HG03469 (cell line): ENCODE measurements around the gene OSBPL7.

ENCODE experiments used
- ATAC-seq: cut with Tn5 transposase; IDR thresholded peaks from one replicate; pipeline ENCODE4 v1.9.1; 2021; ENCODE audit warnings: mild to moderate bottlenecking, moderate library complexity, moderate number of reproducible peaks; ENCODE audit not compliant: unreplicated experiment

Gene OSBPL7, protein sequence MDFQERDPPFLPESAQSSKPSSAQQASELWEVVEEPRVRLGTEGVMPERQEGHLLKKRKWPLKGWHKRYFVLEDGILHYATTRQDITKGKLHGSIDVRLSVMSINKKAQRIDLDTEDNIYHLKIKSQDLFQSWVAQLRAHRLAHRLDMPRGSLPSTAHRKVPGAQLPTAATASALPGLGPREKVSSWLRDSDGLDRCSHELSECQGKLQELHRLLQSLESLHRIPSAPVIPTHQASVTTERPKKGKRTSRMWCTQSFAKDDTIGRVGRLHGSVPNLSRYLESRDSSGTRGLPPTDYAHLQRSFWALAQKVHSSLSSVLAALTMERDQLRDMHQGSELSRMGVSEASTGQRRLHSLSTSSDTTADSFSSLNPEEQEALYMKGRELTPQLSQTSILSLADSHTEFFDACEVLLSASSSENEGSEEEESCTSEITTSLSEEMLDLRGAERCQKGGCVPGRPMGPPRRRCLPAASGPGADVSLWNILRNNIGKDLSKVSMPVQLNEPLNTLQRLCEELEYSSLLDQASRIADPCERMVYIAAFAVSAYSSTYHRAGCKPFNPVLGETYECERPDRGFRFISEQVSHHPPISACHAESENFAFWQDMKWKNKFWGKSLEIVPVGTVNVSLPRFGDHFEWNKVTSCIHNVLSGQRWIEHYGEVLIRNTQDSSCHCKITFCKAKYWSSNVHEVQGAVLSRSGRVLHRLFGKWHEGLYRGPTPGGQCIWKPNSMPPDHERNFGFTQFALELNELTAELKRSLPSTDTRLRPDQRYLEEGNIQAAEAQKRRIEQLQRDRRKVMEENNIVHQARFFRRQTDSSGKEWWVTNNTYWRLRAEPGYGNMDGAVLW

DNA sequence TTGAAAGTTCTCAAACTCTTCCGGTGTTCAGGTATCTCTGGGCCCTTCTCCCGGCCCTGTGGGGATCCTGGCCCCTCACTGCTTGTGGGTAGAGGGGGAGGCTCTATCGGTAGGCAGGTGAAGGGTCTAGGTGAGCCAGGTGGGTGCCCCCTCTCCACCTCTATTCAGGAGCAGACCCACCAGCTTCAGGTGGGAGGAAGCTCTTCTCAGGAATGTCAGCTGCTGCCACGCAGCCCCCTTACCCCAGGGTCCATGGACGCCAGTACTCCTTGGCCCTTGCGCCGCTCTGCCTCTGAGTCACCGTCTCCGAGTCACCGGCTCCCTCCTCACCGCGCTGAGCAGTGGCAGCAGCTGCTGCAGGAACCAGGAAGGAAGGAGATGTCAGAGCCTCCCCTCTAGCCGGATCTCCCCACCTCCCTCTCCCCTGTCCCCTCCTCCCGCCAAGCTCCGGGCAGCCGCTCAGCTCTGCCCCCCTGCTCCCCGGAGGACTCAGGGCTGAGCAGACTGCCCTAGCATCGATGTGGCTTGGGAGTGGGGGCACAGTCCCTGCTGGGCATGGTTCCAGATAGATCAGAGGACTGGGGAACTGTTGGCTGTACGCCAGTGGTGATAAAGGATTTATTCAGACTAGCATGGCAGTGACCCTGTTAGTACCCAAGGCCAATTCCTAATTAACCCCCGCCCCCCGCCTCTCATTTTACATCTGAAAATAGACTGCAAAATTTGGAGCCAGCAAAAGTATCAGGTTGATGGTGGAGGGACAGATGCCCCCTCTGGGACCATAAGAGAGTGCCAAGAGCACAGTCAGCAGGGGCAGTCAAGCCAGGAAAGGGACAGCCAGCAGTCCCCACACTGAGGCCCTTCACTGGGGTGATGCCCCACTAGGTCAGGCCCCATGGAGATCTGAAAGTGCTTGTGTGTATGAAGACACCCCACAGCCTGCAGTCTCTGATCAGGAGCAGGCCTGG, at the start of gene OSBPL7:
OSBPL7 (minus strand) TSS at position 371 of the 968 bp plus-strand sequence. CDS start 1,516 bp downstream, outside the sequence.
- no peak for ATAC-seq

DNA sequence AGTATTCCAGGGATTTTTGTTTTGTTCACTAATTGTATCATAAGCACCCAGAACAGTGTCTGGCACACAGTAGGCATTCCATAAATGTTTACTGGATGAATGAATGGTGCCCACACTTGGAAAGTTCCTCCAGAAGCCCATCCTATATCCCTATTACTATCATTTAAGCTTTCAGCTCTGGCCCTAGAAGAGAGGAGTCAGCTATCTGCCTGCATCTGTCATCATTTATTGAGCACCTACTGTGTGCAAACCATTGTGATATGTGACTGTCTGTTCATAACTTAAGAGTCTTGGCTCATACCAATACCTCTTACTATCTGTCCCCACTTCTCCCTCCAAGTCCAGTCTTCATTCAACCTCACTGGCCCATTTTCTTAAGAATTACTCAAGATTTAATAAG, 49.5 kb upstream of the OSBPL7 start:
- no peak for ATAC-seq

DNA sequence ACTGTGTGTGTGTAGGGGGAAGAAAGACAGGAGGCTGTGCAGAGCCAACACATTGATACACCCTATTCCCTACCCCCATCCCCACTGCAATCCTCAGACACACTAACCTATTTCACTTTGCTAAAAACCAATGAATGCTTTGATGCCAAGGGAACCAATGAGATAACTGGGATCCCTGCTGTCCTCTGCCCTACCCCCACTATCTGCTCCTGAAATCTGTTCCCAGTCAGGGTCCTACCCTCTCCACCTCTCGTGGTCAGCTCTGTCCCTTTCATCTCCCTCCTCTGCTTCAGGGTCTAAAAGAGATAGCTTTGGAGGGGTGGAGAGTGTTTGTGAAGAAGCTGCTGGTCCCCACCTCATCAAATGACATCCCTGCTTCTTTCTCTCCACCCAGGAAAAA, 48.5 kb upstream of the OSBPL7 start:
- no peak for ATAC-seq

DNA sequence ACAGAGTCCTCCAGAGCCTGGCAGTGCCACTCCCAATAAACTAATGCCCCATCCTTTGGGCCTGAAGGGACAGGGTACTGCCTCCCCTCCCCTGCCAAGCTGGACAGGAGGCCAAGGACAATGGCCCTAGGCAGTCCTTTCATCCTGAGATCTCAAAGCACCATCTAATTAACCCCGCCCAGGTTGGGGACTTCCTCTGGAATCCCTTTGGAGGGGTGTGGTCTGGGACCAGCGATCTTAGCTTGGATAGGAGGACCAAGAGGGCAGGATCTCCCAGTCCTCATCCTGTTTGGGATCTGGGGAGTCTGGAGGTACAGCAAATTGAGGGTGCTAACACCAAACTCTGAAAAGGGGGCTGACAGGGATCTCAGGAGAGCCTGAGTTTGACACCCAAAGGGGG, 47.5 kb upstream of the OSBPL7 start:
- no peak for ATAC-seq

DNA sequence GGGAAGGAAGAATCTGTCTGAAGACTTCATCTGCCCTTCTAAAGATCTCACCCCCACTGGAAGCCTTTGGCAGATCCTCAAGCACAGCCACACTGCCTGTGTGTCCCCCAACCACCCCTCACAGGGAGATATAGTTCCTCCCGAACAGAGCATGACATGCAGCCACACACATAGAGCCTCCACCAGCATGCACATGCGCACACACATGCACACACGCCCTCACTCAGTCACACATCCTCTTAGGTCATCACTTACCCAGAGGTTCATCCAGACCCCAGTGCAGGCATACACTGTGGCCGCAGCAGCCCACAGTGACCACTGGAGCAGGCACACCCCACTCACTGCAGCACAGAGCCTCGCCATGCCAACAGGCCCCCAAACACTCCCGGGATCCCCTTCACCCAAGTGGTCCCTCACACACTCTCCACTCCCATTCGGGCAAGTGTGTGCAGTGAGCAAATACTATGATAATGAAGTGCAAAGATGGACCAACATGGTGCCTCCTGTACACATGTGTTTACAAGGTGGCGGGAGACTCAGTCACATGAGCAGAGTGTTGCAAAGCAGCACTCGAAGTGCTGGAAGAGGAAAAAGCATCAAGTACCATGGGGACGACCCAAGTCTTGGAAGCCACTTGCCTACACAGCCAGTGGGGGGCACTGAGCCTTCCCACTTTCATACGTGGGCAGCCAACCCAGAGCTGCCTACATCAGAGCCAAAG, 46.4 kb upstream of the OSBPL7 start:
- ATAC-seq = no peak

DNA sequence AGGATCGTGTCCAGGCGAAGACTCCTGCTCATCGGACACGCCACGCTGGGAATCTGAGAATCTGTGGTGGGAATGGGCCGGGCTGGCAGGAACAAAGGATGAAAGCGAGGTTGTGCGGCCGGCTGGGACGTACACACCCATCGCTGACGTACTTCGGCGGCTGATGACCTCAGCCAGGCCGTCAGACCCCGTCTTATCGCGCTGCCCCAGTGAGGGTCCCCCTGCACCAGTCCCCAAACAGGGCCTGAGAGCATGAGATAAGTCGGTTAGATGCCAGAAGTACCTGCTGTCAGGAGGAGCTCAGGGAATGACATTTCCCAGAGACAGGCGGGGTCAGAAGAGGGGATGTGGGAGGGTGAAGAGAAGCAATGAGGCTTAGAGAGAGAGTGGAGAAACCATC, 45.3 kb upstream of the OSBPL7 start:
- ATAC-seq = no peak

DNA sequence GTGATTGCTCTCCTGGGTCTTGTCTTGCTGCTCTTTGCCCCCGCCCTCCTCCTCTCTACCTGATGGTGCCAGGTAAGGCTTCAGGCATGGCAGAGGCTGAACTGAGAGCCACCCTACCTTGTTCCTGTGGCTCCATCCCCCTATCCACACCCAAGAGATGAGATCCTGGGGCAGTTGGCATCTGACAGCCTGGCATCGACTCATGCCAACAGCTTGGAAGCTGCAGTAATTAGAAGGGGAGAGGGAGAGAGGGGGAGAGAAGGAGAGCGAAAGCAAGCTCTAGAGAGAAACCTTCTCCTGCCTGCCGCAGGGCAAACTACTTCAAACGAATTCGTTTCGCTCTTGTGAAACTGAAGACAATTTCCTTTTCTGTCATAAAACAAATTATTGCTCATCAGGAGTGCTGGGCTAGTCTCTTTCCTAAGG, 43.2 kb upstream of the OSBPL7 start:
- ATAC-seq = no peak

DNA sequence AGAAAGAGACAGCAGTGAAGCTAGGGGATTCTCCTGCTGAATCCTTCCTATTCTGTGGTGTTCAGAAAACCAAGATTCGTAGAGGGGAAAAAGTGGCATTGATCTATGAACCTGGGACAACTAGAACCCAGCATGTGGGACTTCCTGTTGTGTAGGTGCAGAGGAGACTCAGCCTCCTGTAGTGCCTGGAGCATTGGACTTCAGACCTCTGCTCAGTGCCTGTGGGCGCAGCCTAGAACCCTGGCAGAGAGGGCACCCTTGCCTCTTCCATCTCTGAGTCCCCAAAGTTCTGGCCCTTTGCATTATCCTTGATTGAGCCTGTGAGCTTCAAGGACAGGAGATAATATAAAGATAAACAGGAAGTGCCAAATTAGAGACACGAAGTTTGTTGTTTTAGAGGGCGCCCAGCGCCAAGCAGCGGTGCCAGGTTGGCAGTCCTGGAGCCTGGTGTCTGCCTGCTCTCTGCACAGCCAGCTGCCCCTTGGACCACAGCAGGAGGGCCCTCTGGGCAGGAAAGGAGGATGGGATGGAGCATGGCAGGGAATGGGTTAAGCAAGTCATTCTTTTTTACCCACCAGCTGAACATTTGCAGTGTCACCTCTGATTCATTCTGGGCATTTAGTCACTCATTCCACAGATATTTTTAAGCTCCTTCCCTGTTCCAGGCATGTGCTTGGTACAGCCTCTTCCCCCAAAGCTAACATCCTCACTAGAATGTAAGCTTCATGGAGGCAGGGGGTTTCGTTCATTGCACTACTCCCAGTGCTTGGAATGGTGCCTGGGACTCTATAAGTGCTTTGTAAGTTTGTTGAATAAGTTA, 41.2 kb upstream of the OSBPL7 start:
- no peak for ATAC-seq

DNA sequence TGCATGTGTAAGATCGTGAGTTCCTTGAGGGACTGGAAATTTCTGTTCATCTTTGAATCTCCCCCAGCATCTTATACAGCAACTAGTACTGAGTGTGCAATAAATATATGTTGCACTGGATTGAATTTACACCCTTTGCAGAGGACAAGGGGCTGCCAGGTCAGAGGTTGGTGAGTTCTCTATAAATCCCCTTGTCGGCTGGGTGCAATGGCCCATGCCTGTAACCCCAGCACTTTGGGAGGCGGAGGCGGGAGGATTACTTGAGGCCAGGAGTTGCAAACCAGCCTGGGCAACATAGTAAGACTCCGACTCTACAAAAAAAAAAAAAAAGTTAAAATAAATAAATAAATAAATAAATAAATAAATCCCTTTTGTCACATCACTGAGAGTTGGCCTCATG, 38.8 kb upstream of the OSBPL7 start:
- ATAC-seq = no peak

DNA sequence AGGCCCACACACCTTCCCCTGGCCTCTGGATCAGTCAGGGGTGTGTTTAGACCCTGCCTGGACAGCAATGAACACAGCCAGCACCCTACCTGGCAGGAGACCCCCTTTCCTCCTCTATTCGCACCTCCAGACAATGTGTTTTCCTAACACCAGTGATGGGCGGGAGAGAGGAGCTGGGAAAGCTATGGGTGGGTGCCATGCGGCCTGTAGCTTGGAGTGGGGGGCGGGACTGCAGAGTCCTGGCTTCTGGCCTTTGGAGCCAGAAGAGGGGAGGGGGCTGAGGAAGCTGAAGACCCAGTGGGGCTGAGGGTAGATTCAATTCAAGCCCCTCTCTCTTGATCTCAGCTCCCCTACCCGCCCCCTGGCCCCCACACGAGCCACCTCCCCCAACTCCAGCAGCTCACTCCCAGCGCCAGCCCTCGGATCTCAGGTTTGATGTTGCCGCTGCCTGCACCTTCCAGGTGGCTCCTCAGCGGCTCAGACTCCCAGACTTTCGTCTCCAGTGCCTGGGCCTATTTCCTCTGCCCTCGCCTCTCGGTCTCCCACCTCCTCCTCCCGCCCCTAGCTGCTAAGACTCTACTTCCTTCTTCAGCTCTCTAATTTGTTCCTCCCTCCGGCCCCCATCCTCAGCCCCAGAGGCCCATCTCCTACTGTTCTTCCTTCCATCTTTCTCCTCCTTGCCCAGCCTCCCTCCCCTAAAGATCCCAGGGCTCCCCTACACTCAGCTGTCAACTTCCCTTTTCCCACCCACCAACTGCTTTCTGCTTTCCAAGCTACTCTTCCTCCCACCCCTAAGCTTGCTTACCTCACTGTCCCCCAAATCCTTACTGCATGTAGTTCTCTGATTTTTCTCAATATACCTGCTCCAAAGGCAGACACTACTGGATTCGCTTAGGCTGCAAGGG, 36.2 kb upstream of the OSBPL7 start:
- no peak for ATAC-seq

DNA sequence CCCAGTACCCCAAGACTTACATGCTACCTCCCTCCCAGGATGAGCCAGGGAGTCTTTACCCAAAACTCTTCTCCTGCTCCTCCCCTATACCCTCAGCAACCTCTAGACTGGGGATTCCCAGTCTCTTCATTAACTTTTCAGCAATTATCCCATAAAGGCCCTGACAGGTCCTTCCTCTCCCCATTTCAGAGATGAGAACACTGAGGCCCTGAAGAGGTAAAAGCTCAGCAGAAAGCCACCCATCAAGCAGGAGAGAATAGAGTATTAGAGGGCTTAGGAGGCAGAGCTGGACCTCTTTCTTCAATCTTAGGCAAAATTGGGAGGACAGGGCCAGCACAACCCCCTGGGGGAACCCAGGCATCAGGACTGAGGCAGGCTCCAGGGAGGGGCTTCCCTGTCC, 35.2 kb upstream of the OSBPL7 start:
- ATAC-seq = no peak

DNA sequence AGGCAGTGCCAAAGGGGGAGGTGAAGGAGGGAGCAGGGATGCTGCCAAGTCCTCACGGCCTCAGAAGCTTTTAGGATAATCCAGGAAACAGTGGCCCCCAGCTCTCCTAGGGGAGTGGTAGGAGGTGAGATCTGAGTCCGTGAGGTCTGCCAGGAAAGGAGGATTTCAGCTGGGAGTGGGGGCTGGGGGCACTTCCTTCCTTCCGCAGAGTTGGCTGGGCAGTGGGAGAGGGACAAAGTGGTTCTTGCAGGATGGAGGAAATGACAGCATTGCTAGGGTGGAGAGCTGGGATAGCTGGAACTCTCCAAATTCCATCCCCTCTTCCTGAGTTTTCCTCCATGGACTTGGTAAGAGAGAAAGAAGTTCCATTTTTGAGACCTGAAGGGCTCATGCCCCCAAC, 34.1 kb upstream of the OSBPL7 start:
- no peak for ATAC-seq

DNA sequence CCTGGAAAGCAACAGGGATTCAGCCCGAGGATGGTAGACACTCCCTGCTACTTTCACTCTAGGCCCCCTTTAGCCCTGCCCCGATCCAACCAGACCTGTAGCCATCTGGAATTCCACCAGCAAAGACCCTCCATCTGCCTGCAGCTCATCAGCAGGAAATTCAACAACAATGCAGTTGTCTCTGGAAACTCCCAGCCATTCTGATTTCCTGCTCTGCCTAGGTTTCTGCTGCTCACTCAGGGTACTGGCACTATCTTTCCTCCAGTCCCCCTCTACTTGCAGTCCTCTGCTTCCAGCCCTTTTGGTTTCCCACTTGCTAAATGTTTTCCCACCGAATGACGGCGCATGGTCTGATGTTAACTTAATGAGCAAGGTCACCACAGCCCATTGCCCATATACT, 32.0 kb upstream of the OSBPL7 start:
- no peak for ATAC-seq

DNA sequence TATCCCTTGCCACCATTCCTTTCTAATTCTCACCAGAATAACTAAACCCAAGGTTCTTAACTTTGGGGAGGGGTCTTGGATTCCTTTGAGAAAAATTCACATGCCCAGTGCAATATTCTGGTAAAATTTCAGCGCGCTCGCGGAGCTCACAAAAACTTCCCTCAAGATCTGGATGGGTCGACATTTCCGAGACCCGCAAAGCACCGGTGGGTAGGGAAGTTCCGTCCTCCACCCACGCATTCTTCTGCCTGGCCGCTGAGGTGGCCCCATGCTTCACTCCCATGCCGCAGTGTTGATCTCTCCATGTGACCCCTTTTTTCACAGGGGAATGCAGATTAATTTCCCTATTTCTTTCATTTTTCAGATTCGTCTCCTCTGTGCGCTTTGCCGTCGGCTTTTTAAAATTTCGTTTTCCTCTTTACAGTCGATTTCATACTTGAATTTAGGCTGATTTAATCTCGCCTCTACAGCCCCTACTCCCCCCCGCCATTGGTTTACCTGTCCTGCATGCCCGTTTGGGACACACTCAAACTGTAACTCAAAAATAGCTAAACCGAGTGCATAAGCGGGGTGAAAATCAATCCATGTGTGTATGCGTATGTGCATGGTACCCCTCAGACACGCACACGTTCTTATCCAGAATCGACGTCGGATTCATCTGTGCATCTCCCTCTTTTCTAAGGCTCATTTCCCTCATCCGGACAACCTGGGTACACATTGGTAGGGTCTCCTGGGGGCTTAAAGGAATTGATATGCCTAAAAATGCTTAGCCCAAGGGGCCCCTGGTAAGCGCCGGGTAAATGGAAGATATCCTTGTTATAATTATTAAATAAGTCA, 30.7 kb upstream of the OSBPL7 start:
- no peak for ATAC-seq

DNA sequence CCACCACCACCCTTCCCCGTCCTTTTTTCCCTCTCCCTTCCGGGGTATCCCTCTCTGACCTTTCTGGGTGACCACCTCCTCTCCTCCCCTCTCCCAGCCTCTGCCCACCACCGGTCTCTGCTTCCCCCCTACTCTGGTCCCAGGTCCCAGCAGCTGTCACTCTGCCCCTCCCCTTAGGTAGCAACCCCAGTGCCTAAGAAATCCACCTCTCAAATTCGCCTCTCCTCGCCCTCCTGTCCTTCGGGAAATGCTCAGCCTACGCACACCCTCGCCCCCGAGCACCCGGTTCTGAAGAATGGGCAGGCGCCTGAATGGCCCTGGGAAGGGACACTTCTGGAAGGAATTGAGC, 30.1 kb upstream of the OSBPL7 start:
- no peak for ATAC-seq

DNA sequence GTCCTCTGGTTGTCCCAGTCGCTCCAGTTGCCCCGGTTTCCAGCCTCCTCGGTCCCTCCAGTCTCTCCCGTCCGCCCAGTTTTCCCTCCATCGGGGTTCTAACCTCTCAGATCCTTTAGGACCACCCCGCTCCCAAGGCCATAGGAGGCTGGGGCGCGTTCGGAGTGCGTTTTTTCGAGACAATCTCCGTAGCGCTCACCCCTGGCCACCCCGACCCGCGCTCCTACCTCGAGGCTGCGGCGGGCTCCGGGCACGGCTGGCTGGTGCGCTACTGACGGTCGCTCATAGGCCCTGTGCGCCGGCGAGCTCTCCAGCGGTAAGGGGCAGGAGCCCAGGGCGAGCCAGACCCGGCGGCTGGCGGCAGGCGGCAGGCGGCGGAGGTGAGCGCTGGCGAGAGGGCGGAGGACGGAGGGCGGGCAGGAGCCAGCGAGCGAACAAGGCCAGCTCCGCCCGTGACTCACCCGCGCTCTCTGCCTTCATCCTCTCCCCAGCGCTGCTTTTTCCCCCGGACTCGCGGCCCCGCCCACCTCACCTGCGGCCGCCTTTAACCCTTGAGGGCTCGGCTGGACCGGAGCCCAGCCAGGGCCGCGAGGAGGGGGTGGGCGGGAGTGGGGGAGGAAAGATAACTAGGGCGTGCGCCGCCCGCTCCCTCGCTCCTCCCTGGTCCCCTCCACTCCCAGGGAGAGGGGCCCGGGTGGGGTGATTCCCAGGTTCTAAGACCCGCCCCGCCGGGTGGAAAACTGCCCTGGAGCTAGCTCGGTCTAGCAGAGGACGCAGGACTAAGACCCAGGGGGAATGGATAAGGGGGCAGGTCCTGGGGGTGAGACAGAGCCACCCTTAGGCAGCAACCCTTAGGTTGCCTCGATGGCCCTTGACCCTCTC, 29.3 kb upstream of the OSBPL7 start, which contains the start of gene SP6:
SP6 (minus strand) TSS at position 472 of the 882 bp plus-strand sequence. CDS start 2,734 bp downstream, outside the sequence.
- no peak for ATAC-seq

DNA sequence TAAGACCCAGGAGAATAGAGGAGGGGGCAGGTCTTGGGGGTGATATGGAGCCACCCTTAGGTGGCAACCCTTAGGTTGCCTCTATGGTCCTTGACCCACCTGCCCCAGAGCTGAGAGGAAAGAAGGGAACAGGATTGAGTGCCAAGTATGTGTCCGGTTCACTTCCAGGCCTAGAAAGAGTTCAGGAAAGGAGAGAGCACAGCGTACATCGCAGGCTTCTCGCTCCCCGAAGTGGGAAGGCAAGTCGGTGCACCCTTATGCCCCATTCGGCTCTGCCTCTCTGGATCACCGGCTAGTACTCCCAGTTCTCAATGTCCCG, 28.7 kb upstream of the OSBPL7 start:
- ATAC-seq = no peak
